Embryonic facial prominence (tissue), 1 donor: ENCODE results near the gene S100A1.
"Not testable (repeated sequence)": the region's sequence is repeated elsewhere in the genome, so short reads cannot be mapped to it uniquely, and the experiment has no call there.

ENCODE experiments used
- DNase-seq: peaks from one replicate; pipeline ENCODE4 v3.0.0-alpha.2; 2016; ENCODE audit errors: extremely low spot score

Gene S100A1

GRCh38 chr1:153627715-153628626 lies at the start of gene S100A1:
Gene S100A1 (plus strand): TSS chr1:153628434. CDS start chr1:153630522, 2,088 bp downstream.
- no peak for DNase-seq

GRCh38 chr1:153578490-153578889 lies 49.7 kb upstream of the S100A1 start:
- no peak for DNase-seq

- DNase-seq, result no peak
Observed at GRCh38 chr1:153578936-153579335, 49.3 kb upstream of the S100A1 start.

- not testable (repeated sequence) for DNase-seq
Observed at GRCh38 chr1:153582836-153583235, 45.4 kb upstream of the S100A1 start.

GRCh38 chr1:153583514-153583913 lies 44.7 kb upstream of the S100A1 start:
- DNase-seq, result not testable (repeated sequence)

GRCh38 chr1:153583976-153584375 lies 44.3 kb upstream of the S100A1 start:
- DNase-seq, result no peak

- no peak for DNase-seq
Observed at GRCh38 chr1:153585006-153585405, 43.2 kb upstream of the S100A1 start.

GRCh38 chr1:153586347-153586746 lies 41.9 kb upstream of the S100A1 start:
- no peak for DNase-seq

- no peak for DNase-seq
Observed at GRCh38 chr1:153587314-153587713, 40.9 kb upstream of the S100A1 start.

GRCh38 chr1:153588033-153588432 lies 40.2 kb upstream of the S100A1 start:
- DNase-seq, result not testable (repeated sequence)

- no peak for DNase-seq
Observed at GRCh38 chr1:153588482-153588881, 39.8 kb upstream of the S100A1 start.

- DNase-seq, result no peak
Observed at GRCh38 chr1:153592748-153593147, 35.5 kb upstream of the S100A1 start.

GRCh38 chr1:153597206-153597605 lies 31.0 kb upstream of the S100A1 start:
- no peak for DNase-seq

GRCh38 chr1:153598309-153599172 lies 29.7 kb upstream of the S100A1 start:
- DNase-seq, result no peak

- no peak for DNase-seq
Observed at GRCh38 chr1:153599847-153600246, 28.4 kb upstream of the S100A1 start.

GRCh38 chr1:153602749-153603148 lies 25.5 kb upstream of the S100A1 start:
- no peak for DNase-seq

- no peak for DNase-seq
Observed at GRCh38 chr1:153606194-153606593, 22.0 kb upstream of the S100A1 start.

GRCh38 chr1:153607381-153607780 lies 20.9 kb upstream of the S100A1 start:
- DNase-seq, result no peak

- DNase-seq, result no peak
Observed at GRCh38 chr1:153608089-153608682, 20.0 kb upstream of the S100A1 start.

- DNase-seq, result no peak
Observed at GRCh38 chr1:153608742-153609584, 19.3 kb upstream of the S100A1 start.

- no peak for DNase-seq
Observed at GRCh38 chr1:153609585-153609907, 18.7 kb upstream of the S100A1 start.
